Osteocyte (in vitro differentiated cells): Measurements from ENCODE around the gene GALP. TPM values are rescaled to one million over a fixed set of nuclear protein-coding genes. Genes with fewer than 3 reads are reported as not detected.
A peak's percentile ranks its signal among the peaks of the same experiment; 100 is the strongest.

ENCODE experiments used
- DNase-seq: peaks from one replicate; pipeline ENCODE4 v3.0.0; 2021; ENCODE audit warnings: mixed read lengths; ENCODE audit not compliant: unreplicated experiment; ENCODE audit errors: extremely low spot score
- H3K27ac Mint-ChIP-seq: one replicate; pipeline ENCODE4 v1.8.0; 2021; ENCODE audit warnings: mild to moderate bottlenecking, mixed read lengths; ENCODE audit not compliant: unreplicated experiment
- H3K27me3 Mint-ChIP-seq: one replicate; pipeline ENCODE4 v1.8.0; 2021; ENCODE audit warnings: mixed read lengths; ENCODE audit not compliant: unreplicated experiment
- H3K36me3 Mint-ChIP-seq: one replicate; pipeline ENCODE4 v1.8.0; 2021; ENCODE audit warnings: mixed read lengths; ENCODE audit not compliant: unreplicated experiment
- H3K4me1 Mint-ChIP-seq: one replicate; pipeline ENCODE4 v1.8.0; 2021; ENCODE audit warnings: mixed read lengths; ENCODE audit not compliant: unreplicated experiment
- H3K4me3 Mint-ChIP-seq: one replicate; pipeline ENCODE4 v1.8.0; 2021; ENCODE audit warnings: mild to moderate bottlenecking, moderate library complexity, mixed read lengths; ENCODE audit not compliant: unreplicated experiment
- H3K9me3 Mint-ChIP-seq: one replicate; pipeline ENCODE4 v1.8.0; 2021; ENCODE audit warnings: mixed read lengths; ENCODE audit not compliant: unreplicated experiment
- total RNA-seq: library from RNA; stranded (reverse); gene quantifications from 2 replicates; pipeline ENCODE4 v1.2.1, GENCODE V29; 2021
- TF ChIP-seq, protein P1 (sequence below): fragments of 200-600 bp; sonication (generic); IDR thresholded peaks from 2 replicates; pipeline ENCODE4 v1.5.0; 2021; ENCODE audit warnings: antibody characterized with exemption, mild to moderate bottlenecking, moderate library complexity

The GALP gene
- total RNA-seq, 1 donor from 2014 or later = not detected

- Mint-ChIP-seq H3K36me3 (no peaks in the 10 kb centered on the region), H3K4me1 (peaks cover 13% of the 10 kb centered on the region), H3K4me3 (no peak overlapping the region), H3K9me3 (no peaks in the 10 kb centered on the region), H3K27me3 (no peaks in the 10 kb centered on the region), H3K27ac (peak overlapping the region; percentile 54)
- no peak for DNase-seq
- TF ChIP-seq, protein P1, sequence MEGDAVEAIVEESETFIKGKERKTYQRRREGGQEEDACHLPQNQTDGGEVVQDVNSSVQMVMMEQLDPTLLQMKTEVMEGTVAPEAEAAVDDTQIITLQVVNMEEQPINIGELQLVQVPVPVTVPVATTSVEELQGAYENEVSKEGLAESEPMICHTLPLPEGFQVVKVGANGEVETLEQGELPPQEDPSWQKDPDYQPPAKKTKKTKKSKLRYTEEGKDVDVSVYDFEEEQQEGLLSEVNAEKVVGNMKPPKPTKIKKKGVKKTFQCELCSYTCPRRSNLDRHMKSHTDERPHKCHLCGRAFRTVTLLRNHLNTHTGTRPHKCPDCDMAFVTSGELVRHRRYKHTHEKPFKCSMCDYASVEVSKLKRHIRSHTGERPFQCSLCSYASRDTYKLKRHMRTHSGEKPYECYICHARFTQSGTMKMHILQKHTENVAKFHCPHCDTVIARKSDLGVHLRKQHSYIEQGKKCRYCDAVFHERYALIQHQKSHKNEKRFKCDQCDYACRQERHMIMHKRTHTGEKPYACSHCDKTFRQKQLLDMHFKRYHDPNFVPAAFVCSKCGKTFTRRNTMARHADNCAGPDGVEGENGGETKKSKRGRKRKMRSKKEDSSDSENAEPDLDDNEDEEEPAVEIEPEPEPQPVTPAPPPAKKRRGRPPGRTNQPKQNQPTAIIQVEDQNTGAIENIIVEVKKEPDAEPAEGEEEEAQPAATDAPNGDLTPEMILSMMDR = no peak
These were observed 41.8 kb upstream of the GALP start for GRCh38 chr19:56133858-56134653.

GRCh38 chr19:56134654-56134921 is 41.2 kb upstream of the GALP start:
- no peak overlapping the region for H3K4me3 Mint-ChIP-seq
- H3K27ac Mint-ChIP-seq = no peak overlapping the region
- H3K9me3 Mint-ChIP-seq = no peaks in the 10 kb centered on the region
- DNase-seq = no peak
- no peaks in the 10 kb centered on the region for H3K27me3 Mint-ChIP-seq
- no peaks in the 10 kb centered on the region for H3K36me3 Mint-ChIP-seq
- TF ChIP-seq, protein P1 = no peak
- peaks cover 13% of the 10 kb centered on the region for H3K4me1 Mint-ChIP-seq

DNA sequence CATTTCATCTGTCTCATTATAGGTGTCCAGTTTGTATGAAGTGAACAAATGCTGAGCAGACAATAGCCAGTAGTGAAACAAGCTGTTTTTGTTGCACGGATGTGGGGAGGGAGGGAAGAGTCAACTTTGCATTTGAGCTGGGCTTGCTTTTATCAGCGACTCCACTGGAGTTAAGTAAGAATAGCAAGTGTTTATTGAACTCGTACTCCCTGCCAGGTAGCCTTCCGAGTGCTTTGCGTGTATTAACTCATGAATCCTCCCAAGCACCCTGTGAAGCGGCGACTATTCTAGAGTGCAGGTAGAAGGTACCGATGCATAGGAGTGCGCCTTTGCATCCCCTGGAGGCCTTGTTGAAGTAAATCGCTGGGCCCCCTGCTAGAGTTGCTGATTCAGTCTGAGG is 39.4 kb upstream of the GALP start:
- Mint-ChIP-seq H3K27ac (no peak overlapping the region), H3K27me3 (no peaks in the 10 kb centered on the region), H3K4me1 (peaks cover 22% of the 10 kb centered on the region), H3K4me3 (no peak overlapping the region), H3K9me3 (no peaks in the 10 kb centered on the region), H3K36me3 (no peaks in the 10 kb centered on the region)
- DNase-seq = no peak
- TF ChIP-seq, protein P1 = no peak

DNA sequence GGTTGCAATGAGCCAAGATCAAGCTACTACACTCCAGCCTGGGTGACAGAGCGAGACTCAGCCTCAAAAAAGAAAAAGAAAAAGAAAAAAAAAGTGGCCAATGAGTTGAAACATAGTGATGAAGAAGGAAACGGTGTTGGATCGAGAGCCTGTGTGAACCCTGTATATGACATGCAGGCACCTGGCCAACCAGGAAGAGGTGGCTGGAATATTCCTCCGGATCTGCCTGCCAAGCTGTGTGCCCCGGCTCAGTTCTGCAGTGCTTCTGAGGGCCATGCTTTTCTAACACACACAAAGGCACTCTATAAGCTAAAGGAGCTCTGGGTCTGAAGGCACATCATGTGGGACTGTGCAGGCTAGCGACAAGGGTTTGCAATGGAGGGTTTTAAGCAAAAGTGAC is 38.4 kb upstream of the GALP start:
- TF ChIP-seq, protein P1 = no peak
- no peaks in the 10 kb centered on the region for H3K27me3 Mint-ChIP-seq
- no peak overlapping the region for H3K27ac Mint-ChIP-seq
- H3K36me3 Mint-ChIP-seq = no peaks in the 10 kb centered on the region
- H3K9me3 Mint-ChIP-seq = no peaks in the 10 kb centered on the region
- DNase-seq = no peak
- no peak overlapping the region for H3K4me3 Mint-ChIP-seq
- peaks cover 27% of the 10 kb centered on the region for H3K4me1 Mint-ChIP-seq

DNA sequence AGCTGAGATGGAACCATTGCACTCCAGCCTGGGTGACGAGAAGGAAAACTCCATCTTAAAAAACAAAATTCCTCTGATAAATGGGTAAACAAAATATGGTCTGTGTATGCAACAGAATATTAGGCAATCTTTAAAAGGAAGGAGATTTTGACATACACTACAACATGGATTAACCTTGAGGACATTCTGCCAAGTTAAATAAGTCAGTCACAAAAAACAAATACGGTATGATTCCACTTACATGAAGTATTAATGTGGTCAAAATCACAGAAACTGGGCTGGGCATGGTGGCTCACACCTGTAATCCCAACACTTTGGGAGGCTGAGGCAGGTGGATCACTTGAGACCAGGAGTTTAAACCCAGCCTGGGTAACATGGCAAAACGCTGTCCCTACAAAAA is 37.7 kb upstream of the GALP start:
- TF ChIP-seq, protein P1 = no peak
- Mint-ChIP-seq H3K27ac (no peak overlapping the region), H3K36me3 (no peaks in the 10 kb centered on the region), H3K4me3 (no peak overlapping the region), H3K4me1 (peaks cover 28% of the 10 kb centered on the region), H3K9me3 (no peaks in the 10 kb centered on the region), H3K27me3 (no peaks in the 10 kb centered on the region)
- no peak for DNase-seq
